Hematopoietic multipotent progenitor cell treated with erythropoietin and hydrocortisone succinate and interleukin-3 and kit ligand, for 8 days (in vitro differentiated cells): ENCODE measurements around the gene TBL3.
A peak's percentile ranks its signal among the peaks of the same experiment; 100 is the strongest.

Experiments used
- DNase-seq: peaks from one replicate; pipeline ENCODE4 v3.0.0-alpha.2; 2015

Gene TBL3

DNA sequence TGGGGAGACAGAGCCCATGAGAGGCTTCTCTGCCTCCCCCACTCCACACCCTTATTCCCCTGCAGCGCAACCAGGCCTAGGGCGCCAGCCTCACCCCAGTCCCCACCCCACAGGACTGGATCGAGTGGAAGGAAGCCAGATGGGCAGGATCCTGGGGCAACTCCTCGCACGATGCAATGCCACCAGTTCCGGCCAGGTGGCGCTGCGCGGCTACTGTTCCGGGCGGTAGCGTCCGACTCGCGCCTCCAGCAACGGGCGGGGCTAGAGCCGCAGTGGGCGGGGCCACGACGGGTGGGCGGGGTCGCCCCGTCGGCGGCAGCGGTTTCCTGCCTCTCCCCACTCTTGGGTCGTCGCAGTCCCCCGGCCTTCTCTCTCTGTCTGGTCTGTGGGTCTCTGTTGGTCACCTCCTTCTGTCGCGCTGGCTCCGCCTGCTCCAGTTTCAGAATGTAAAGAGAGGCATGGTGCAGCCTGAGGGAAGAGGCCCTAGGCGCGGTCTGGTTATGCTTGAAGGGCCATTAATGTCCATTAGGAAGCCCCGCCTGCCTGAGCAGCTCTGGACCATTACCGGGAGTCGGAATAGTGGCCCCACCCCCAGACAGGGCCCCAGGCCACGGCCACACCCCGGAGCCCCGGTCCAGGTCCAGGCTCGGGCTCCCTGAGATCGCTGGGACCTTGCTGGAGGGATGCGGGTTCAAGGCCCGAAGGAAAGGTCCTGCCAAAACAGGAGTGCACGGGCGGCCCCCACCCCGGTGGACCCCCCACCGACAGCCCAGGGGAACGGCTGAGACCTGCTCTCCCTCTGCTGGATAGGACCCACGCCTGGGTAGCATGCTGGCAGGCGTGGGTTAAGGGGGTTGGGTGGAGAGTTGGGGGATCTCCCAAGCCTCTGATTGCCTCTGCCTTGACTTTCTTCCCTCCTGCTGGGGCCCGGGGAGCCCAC, 51.5 kb downstream of the TBL3 start:
- DNase-seq: peak; percentile 89

GRCh38 chr16:2024032-2024420, 52.2 kb downstream of the TBL3 start:
- DNase-seq: no peak

DNA sequence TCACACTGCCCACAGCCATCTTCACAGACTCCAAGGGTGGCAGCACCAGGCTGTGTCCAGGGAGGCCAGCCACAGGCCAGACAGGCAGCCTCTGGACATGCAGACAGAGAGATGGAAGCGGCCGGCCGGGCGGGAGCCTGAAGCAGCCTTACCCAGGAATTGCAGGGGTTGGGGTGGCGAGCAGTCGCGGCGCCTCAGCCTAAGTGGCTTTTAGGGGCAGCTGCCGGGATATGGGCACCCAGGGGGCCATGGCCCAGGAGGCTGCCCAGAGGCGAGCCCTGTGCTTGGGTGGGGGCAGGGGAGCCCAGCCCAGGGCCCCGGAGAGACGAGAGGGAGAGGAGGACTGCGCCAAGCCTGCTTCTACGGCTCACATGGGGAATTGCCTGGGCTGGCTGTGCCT, 53.4 kb downstream of the TBL3 start:
- no peak for DNase-seq

DNA sequence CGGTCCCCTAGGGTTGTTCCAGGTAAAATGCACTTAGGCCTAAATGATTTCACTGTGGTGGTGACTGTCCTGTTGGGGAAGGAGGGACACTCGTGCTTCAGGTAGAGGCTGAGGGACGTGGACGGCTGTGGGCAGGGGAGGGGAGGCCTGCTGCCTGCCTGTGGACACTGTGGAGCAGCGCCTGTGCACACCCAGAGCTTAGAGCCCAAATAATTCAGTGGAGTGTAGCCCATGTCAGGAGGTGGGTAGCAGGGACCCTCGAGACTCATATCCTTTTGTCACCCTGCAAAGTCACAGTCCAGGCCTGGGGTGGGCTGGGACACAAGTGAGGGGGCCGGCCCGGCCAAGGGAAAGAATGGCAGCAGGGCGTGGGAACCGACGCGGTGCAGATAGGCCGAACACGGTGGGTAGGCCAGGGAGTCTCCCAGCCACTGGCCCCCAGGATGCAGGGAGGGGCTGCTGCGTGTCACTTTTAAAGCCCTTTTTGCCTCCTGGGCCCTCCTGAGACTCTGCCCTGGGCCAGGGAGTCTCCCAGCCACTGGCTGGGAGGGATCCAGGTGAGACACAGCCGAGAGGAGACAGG, 54.1 kb downstream of the TBL3 start:
- DNase-seq: no peak

DNA sequence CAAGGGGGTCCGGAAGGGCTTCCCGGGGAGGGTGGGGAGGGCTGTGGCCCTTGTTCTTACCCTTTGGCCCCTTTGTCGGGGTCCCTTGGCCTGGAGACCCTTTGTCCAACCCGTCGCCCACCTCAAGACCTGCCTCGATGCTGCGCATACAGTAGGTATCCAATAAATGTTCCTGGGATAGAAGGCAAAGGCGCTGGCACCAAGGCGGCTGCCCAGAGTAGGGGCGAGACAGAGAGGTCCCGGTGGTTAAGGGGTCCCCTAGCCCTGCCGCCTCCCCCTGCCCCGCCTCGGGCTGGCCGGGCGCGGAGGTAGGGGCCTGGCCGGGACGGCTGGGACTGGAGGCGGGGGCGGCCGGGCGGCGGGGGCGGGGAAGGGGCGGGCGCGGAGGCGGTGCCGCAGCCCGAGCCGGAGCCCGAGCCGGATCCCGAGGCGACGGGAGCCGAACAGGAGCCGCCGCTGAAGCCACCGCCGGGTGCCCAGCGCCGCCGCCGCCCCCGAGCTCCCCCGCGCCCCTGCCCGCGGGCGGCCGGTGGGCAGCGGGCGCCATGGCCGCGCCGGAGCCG, 54.7 kb downstream of the TBL3 start, which contains the start of gene NHERF2:
Gene NHERF2, plus strand, starts transcription at position 442 of the 563 bp plus-strand sequence. Its CDS starts 104 bp downstream, at position 546.
- no peak for DNase-seq

DNA sequence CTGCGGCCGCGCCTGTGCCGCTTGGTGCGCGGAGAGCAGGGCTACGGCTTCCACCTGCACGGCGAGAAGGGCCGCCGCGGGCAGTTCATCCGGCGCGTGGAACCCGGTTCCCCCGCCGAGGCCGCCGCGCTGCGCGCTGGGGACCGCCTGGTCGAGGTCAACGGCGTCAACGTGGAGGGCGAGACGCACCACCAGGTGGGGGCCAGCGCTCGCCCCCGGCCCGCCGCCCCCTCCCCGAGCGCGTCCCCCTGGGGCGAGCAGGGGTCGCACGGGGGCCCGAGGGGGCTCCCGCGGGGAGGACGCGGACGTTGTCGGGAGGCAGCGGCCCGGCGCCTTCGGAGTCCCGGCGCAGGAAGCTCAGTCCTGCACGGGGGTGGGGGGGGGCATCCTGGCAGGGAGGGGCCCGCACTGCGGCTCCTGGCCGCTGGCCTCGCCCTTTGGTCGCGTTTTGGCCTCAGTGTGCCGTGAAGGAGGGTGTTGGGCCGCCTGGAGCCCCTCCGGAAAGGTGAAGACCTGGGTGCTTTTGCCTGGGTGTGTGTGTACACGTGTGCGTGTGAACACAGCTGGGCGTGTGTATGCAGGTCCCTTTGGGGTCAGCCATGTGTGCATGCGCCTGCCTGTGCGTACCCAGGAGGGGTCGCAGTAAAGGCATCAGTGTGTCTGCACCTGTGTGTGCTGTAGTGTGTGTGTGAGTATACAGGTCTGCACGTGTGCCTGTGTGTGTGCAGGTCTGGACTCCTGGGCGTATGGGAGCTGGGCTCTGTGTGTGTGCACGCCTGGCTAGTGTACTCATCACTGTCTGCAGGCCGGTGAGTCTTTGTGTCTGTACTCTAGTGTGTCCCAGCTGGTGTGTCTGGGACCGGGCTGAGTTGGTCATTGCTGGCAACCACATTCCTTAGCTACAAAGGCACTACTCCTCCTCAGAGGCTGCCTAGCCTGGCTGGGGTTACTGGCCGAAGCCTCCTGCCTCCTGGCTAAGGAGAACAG, 55.5 kb downstream of the TBL3 start:
- no peak for DNase-seq

DNA sequence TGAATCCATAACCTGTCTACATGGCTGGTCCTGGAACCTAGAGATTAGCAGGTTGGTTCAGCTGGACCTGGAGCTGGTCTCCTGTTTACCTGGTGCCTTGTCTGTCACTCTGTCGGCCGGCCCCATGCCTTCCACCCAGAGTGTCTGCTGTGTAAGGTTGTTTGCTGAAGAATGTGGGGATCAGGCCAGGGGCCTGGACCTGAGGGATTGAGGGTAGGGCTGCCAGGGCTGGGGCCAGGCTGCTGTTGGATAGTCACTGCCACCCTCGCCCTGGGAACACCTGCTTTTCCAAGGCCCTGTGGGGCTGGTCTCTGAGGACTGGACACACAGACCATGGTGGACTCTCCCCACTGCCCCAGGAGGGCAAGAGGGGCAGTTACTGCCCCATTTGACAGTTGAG, 56.3 kb downstream of the TBL3 start:
- no peak for DNase-seq

GRCh38 chr16:2028620-2029220, 56.9 kb downstream of the TBL3 start:
- DNase-seq: no peak

- DNase-seq: no peak
Observed at GRCh38 chr16:2029350-2029749, 57.5 kb downstream of the TBL3 start.

DNA sequence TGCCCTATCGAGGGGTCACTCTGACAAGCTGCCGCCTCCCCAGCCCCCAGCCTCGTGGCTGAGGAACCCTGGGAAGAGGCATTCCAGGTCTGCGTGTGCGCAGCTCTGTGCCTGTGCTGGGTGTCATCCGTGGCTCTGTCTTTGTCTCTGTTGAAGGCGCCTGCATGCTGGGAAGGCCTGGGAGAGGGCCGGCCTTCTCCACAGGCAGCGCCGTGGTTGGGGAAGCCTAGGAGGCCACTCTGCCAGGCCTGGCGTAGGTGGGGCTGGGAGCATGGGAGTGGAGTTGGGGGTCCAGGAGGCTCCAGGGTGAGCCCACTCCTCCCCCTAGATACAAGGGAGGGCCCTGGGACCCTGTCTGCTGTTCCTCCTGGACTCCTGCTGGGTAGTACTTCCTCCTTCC, 58.2 kb downstream of the TBL3 start:
- DNase-seq: no peak

- DNase-seq: no peak
Observed at GRCh38 chr16:2031081-2031577, 59.3 kb downstream of the TBL3 start.
